Upper lobe of left lung (tissue), 4 donors: ENCODE measurements around the gene NAIF1.

ENCODE experiments used
- POLR2A ChIP-seq, 4 donors: fragments of 450-650 bp; IDR thresholded peaks; one replicate each; pipeline ENCODE4 v1.5.1; 2016 to 2017; ENCODE audit warnings: antibody characterized with exemption in 4 of 4, mild to moderate bottlenecking in 2 of 4
- TF ChIP-seq, protein P1 (sequence below), 6 experiments: fragments of 450-650 bp in 4 of 6; fragments of 200-600 bp in 2 of 6; sonication (generic) in 2 of 6; IDR thresholded peaks; one replicate each; pipeline ENCODE4 v1.5.1; 2016 to 2019; ENCODE audit warnings: antibody characterized with exemption in 6 of 6

DNA sequence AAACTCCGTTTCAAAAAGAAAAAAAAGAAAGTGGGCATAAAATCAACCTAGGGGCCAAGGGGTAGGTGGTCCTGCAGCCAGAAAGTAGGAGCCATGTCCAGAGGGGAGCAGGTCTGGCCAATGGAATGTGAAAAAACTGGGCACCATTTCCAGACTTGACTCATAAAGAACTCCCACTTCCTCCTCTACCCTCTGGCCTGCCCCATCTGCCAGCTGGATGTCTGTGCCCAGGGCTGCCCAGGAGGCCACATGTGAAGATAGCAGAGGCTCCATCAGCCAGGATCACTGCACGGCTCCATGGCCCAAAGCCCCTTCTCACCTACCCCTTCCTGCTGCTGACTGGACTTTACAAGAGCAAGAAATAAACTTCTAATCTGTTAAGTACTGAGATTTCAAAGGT lies 44.2 kb downstream of the NAIF1 start:
- TF ChIP-seq, protein P1, sequence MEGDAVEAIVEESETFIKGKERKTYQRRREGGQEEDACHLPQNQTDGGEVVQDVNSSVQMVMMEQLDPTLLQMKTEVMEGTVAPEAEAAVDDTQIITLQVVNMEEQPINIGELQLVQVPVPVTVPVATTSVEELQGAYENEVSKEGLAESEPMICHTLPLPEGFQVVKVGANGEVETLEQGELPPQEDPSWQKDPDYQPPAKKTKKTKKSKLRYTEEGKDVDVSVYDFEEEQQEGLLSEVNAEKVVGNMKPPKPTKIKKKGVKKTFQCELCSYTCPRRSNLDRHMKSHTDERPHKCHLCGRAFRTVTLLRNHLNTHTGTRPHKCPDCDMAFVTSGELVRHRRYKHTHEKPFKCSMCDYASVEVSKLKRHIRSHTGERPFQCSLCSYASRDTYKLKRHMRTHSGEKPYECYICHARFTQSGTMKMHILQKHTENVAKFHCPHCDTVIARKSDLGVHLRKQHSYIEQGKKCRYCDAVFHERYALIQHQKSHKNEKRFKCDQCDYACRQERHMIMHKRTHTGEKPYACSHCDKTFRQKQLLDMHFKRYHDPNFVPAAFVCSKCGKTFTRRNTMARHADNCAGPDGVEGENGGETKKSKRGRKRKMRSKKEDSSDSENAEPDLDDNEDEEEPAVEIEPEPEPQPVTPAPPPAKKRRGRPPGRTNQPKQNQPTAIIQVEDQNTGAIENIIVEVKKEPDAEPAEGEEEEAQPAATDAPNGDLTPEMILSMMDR (IDR thresholded peaks at IDR 0.05) = no peak
- no peak for TF ChIP-seq POLR2A (IDR thresholded peaks at IDR 0.05)
